SU-DHL-6 (cell line): ENCODE results near the gene CLSTN2.

Experiments used
- H2AFZ ChIP-seq: fragments of 200-600 bp; sonication (generic); 2 replicates; pipeline ENCODE4 v1.6.1; 2014; ENCODE audit warnings: low read depth, mild to moderate bottlenecking, moderate library complexity, mixed read lengths, antibody characterized with exemption, low read length; ENCODE audit not compliant: severe bottlenecking
- H3F3A ChIP-seq: fragments of 200-600 bp; shearing (Covaris generic); 2 replicates; pipeline ENCODE4 v1.6.0; 2016; ENCODE audit warnings: antibody characterized with exemption, mild to moderate bottlenecking; ENCODE audit not compliant: insufficient read depth
- H3K27ac ChIP-seq: fragments of 200-600 bp; sonication (generic); 2 replicates; pipeline ENCODE4 v1.5.1; 2016; ENCODE audit warnings: low read depth, mild to moderate bottlenecking, low read length, moderate library complexity, mixed read lengths
- H3K27me3 ChIP-seq: fragments of 200-600 bp; sonication (generic), shearing (Covaris generic); 2 replicates; pipeline ENCODE4 v1.6.0; 2014; ENCODE audit warnings: mild to moderate bottlenecking, low read length
- H3K36me3 ChIP-seq: fragments of 200-600 bp; sonication (generic); 2 replicates; pipeline ENCODE4 v1.6.1; 2014; ENCODE audit warnings: mild to moderate bottlenecking, low read length, mixed read lengths
- H3K4me2 ChIP-seq: fragments of 300-600, 200-600 bp; shearing (Covaris generic), sonication (generic); 2 replicates; pipeline ENCODE4 v1.6.0; 2014; ENCODE audit warnings: low read length, low read depth, mild to moderate bottlenecking; ENCODE audit not compliant: poor library complexity, severe bottlenecking
- H3K4me3 ChIP-seq: fragments of 200-600 bp; sonication (generic); 2 replicates; pipeline ENCODE4 v1.5.1; 2014; ENCODE audit warnings: antibody characterized with exemption, low read length, mild to moderate bottlenecking, mixed read lengths; ENCODE audit not compliant: insufficient read depth, poor library complexity, severe bottlenecking
- H3K79me2 ChIP-seq: fragments of 200-600 bp; sonication (generic); 2 replicates; pipeline ENCODE4 v1.6.1; 2014; ENCODE audit warnings: mild to moderate bottlenecking, low read length, moderate library complexity; ENCODE audit not compliant: insufficient read depth
- H3K9ac ChIP-seq: fragments of 200-600 bp; sonication (generic); 2 replicates; pipeline ENCODE4 v1.7.0; 2014; ENCODE audit warnings: mild to moderate bottlenecking, low read length
- H3K9me2 ChIP-seq: fragments of 200-600 bp; sonication (generic); replicated peaks from 2 replicates; pipeline ENCODE4 v1.6.1; 2014; ENCODE audit warnings: low read length; ENCODE audit not compliant: insufficient read depth
- H3K9me3 ChIP-seq: fragments of 200-600 bp; sonication (generic); 2 replicates; pipeline ENCODE4 v1.6.1; 2014; ENCODE audit warnings: low read length, mixed read lengths; ENCODE audit not compliant: insufficient read depth
- H4K20me1 ChIP-seq: fragments of 200-600 bp; sonication (generic); 2 replicates; pipeline ENCODE4 v1.6.1; 2014; ENCODE audit warnings: low read depth, mild to moderate bottlenecking, antibody characterized with exemption, low read length, moderate library complexity, mixed read lengths
- CTCF ChIP-seq: fragments of 200-600 bp; sonication (generic); IDR thresholded peaks from one replicate; pipeline ENCODE4 v1.5.1; 2017; ENCODE audit warnings: antibody characterized with exemption, mild to moderate bottlenecking, low read length, moderate library complexity; ENCODE audit not compliant: insufficient read depth, poor library complexity, severe bottlenecking
- EZH2phosphoT487 ChIP-seq: fragments of 200-600 bp; sonication (generic), shearing (Covaris generic); conservative IDR thresholded peaks from 2 replicates; pipeline ENCODE4 v1.6.1; 2018; ENCODE audit warnings: mild to moderate bottlenecking, antibody characterized with exemption, low read length, moderate library complexity, mixed read lengths

CLSTN2 gene

GRCh38 chr3:140051019-140051957 is 116.3 kb downstream of the CLSTN2 start:
- TF ChIP-seq CTCF = no peak
- TF ChIP-seq EZH2phosphoT487 = no peak
- no peak overlapping the region for H3K9ac ChIP-seq
- H3K4me2 ChIP-seq = no peak overlapping the region
- H2AFZ ChIP-seq = no peak overlapping the region
- H3K36me3 ChIP-seq = no peaks in the 10 kb centered on the region
- no peaks in the 10 kb centered on the region for H3K27me3 ChIP-seq
- no peaks in the 10 kb centered on the region for H4K20me1 ChIP-seq
- H3K9me2 ChIP-seq = no peaks in the 10 kb centered on the region
- H3K9me3 ChIP-seq = no peaks in the 10 kb centered on the region
- H3K4me3 ChIP-seq = no peak overlapping the region
- no peaks in the 10 kb centered on the region for H3K79me2 ChIP-seq
- no peaks in the 10 kb centered on the region for H3F3A ChIP-seq
- H3K27ac ChIP-seq = no peak overlapping the region

GRCh38 chr3:140052771-140053702 is 118.1 kb downstream of the CLSTN2 start:
- no peaks in the 10 kb centered on the region for H3K27me3 ChIP-seq
- H3K79me2 ChIP-seq = no peaks in the 10 kb centered on the region
- no peaks in the 10 kb centered on the region for H3K9me3 ChIP-seq
- no peaks in the 10 kb centered on the region for H4K20me1 ChIP-seq
- H3K9me2 ChIP-seq = no peaks in the 10 kb centered on the region
- H3F3A ChIP-seq = no peaks in the 10 kb centered on the region
- no peak for TF ChIP-seq EZH2phosphoT487
- TF ChIP-seq CTCF = no peak
- H3K9ac ChIP-seq = no peak overlapping the region
- no peak overlapping the region for H3K4me2 ChIP-seq
- H2AFZ ChIP-seq = no peak overlapping the region
- H3K36me3 ChIP-seq = no peaks in the 10 kb centered on the region
- no peak overlapping the region for H3K27ac ChIP-seq
- no peak overlapping the region for H3K4me3 ChIP-seq

GRCh38 chr3:140053794-140054193 is 118.8 kb downstream of the CLSTN2 start:
- H2AFZ ChIP-seq = no peak overlapping the region
- TF ChIP-seq EZH2phosphoT487 (no peak), CTCF (no peak)
- no peaks in the 10 kb centered on the region for H3K79me2 ChIP-seq
- H3K4me2 ChIP-seq = no peak overlapping the region
- H3K27me3 ChIP-seq = no peaks in the 10 kb centered on the region
- H3F3A ChIP-seq = no peaks in the 10 kb centered on the region
- no peak overlapping the region for H3K27ac ChIP-seq
- no peaks in the 10 kb centered on the region for H3K9me3 ChIP-seq
- H3K36me3 ChIP-seq = no peaks in the 10 kb centered on the region
- no peak overlapping the region for H3K9ac ChIP-seq
- no peaks in the 10 kb centered on the region for H3K9me2 ChIP-seq
- no peak overlapping the region for H3K4me3 ChIP-seq
- no peaks in the 10 kb centered on the region for H4K20me1 ChIP-seq
